GM23338 (cell line): ENCODE measurements around the gene COMMD4. TPM values are rescaled to one million over a fixed set of nuclear protein-coding genes. Genes with fewer than 3 reads are reported as not detected.

Source experiments
- ATAC-seq: fragments of 200-7000 bp; cut with Tn5 transposase; 3 replicates; pipeline ENCODE4 v1.9.1; 2020
- DNase-seq: peaks from one replicate; pipeline ENCODE4 v3.0.0-alpha.2; 2015; ENCODE audit warnings: low spot score
- H2AFZ ChIP-seq: fragments of 200-600 bp; sonication (generic); 2 replicates; pipeline ENCODE4 v1.8.0; 2016; ENCODE audit warnings: antibody characterized with exemption, mild to moderate bottlenecking, moderate library complexity
- H3F3A ChIP-seq: fragments of 200-600 bp; sonication (generic); replicated peaks from 2 replicates; pipeline ENCODE4 v1.8.0; 2017; ENCODE audit warnings: antibody characterized with exemption, mixed run types, low read depth
- H3K27ac ChIP-seq: fragments of 200-600 bp; sonication (generic); 2 replicates; pipeline ENCODE4 v1.6.1; 2016; ENCODE audit warnings: low read depth
- H3K27me3 ChIP-seq: fragments of 200-600 bp; sonication (generic); 2 replicates; pipeline ENCODE4 v1.8.0; 2016; ENCODE audit warnings: mild to moderate bottlenecking, mixed run types, moderate library complexity; ENCODE audit not compliant: insufficient read depth
- H3K36me3 ChIP-seq: fragments of 200-600 bp; sonication (generic); 2 replicates; pipeline ENCODE4 v1.8.0; 2016; ENCODE audit warnings: mild to moderate bottlenecking; ENCODE audit not compliant: insufficient read depth
- H3K4me1 ChIP-seq: fragments of 200-600 bp; sonication (generic); 2 replicates; pipeline ENCODE4 v1.8.0; 2016; ENCODE audit warnings: mild to moderate bottlenecking, moderate library complexity; ENCODE audit not compliant: insufficient read depth
- H3K4me2 ChIP-seq: fragments of 200-600 bp; sonication (generic); 2 replicates; pipeline ENCODE4 v1.7.1; 2017; ENCODE audit warnings: mixed run types
- H3K4me3 ChIP-seq: fragments of 200-600 bp; sonication (generic); 2 replicates; pipeline ENCODE4 v1.6.1; 2016; ENCODE audit warnings: mixed run types
- H3K79me2 ChIP-seq: fragments of 200-600 bp; sonication (generic); replicated peaks from 2 replicates; pipeline ENCODE4 v1.8.0; 2017; ENCODE audit warnings: mild to moderate bottlenecking; ENCODE audit not compliant: insufficient read depth
- H3K9me2 ChIP-seq: fragments of 200-600 bp; sonication (generic); 2 replicates; pipeline ENCODE4 v1.8.0; 2017; ENCODE audit not compliant: insufficient read depth
- H4K20me1 ChIP-seq: fragments of 200-600 bp; sonication (generic); replicated peaks from 2 replicates; pipeline ENCODE4 v1.8.0; 2017; ENCODE audit warnings: mild to moderate bottlenecking; ENCODE audit not compliant: insufficient read depth
- H3K27ac Mint-ChIP-seq: 2 replicates; pipeline ENCODE4 v1.8.0; 2020; ENCODE audit warnings: inconsistent platforms, mild to moderate bottlenecking, moderate library complexity, mixed read lengths
- H3K27me3 Mint-ChIP-seq: 3 replicates; pipeline ENCODE4 v1.8.0; 2022; ENCODE audit warnings: low read depth, mild to moderate bottlenecking, moderate library complexity, mixed read lengths, inconsistent platforms; ENCODE audit not compliant: insufficient read depth, poor library complexity
- H3K36me3 Mint-ChIP-seq: 3 replicates; pipeline ENCODE4 v1.8.0; 2021; ENCODE audit warnings: low read depth, mild to moderate bottlenecking, inconsistent platforms, moderate library complexity, mixed read lengths
- H3K4me1 Mint-ChIP-seq: 3 replicates; pipeline ENCODE4 v1.8.0; 2020; ENCODE audit warnings: mild to moderate bottlenecking, inconsistent platforms, mixed read lengths
- H3K4me3 Mint-ChIP-seq: 3 replicates; pipeline ENCODE4 v1.8.0; 2021; ENCODE audit warnings: moderate library complexity, mild to moderate bottlenecking, inconsistent platforms, mixed read lengths
- H3K9me3 Mint-ChIP-seq: 3 replicates; pipeline ENCODE4 v1.8.0; 2020; ENCODE audit warnings: moderate library complexity, mild to moderate bottlenecking, inconsistent platforms, mixed read lengths
- CREB1 ChIP-seq: fragments of 250-450 bp; sonication (Bioruptor Pico); IDR thresholded peaks from 2 replicates; pipeline ENCODE4 v1.5.0; 2020; ENCODE audit warnings: low read depth, mild to moderate bottlenecking, moderate library complexity
- ETS1 ChIP-seq: IDR thresholded peaks from 2 replicates; pipeline ENCODE4 v1.6.1; 2016; ENCODE audit warnings: antibody characterized with exemption
- EZH2 ChIP-seq: fragments of 200-600 bp; sonication (generic); IDR thresholded peaks from one replicate; pipeline ENCODE4 v1.8.0; 2017; ENCODE audit warnings: antibody characterized with exemption, mild to moderate bottlenecking, low read depth; ENCODE audit not compliant: unreplicated experiment
- EZH2phosphoT487 ChIP-seq: fragments of 200-600 bp; sonication (generic); IDR thresholded peaks from one replicate; pipeline ENCODE4 v1.8.1; 2018; ENCODE audit warnings: antibody characterized with exemption; ENCODE audit not compliant: unreplicated experiment
- JUNB ChIP-seq: IDR thresholded peaks from one replicate; pipeline ENCODE4 v1.6.1; 2016; ENCODE audit warnings: antibody characterized with exemption; ENCODE audit not compliant: unreplicated experiment
- NANOG ChIP-seq: IDR thresholded peaks from 2 replicates; pipeline ENCODE4 v1.6.1; 2016; ENCODE audit warnings: antibody characterized with exemption, borderline replicate concordance
- POLR2AphosphoS5 ChIP-seq: IDR thresholded peaks from 2 replicates; pipeline ENCODE4 v1.6.1; 2016; ENCODE audit warnings: antibody characterized with exemption, low read depth
- STAT1 ChIP-seq: IDR thresholded peaks from one replicate; pipeline ENCODE4 v1.6.1; 2016; ENCODE audit warnings: antibody characterized with exemption; ENCODE audit not compliant: unreplicated experiment
- ZNF114 ChIP-seq: fragments of 250-450 bp; sonication (Bioruptor Pico); IDR thresholded peaks from 2 replicates; pipeline ENCODE4 v1.5.0; 2020; ENCODE audit warnings: mild to moderate bottlenecking, moderate library complexity
- ZNF331 ChIP-seq: fragments of 250-450 bp; sonication (Bioruptor Pico); IDR thresholded peaks from 2 replicates; pipeline ENCODE4 v1.5.0; 2020; ENCODE audit warnings: low read depth, mild to moderate bottlenecking, moderate library complexity
- ZNF462 ChIP-seq: fragments of 250-450 bp; sonication (Bioruptor Pico); IDR thresholded peaks from 2 replicates; pipeline ENCODE4 v1.5.0; 2020; ENCODE audit warnings: mild to moderate bottlenecking, moderate library complexity
- polyA plus RNA-seq: library from polyadenylated mRNA; unstranded; fragments of >200 nt; fragmentation: Nextera tagmentation; extraction: Ambion mirVana; gene quantifications from 2 replicates; pipeline ENCODE4 v1.2.1, GENCODE V29; 2016
- total RNA-seq: library from RNA; depleted of rRNA; stranded (reverse); fragments of >200 nt; shearing (Covaris generic); gene quantifications from 2 replicates; pipeline ENCODE4 v1.2.3, GENCODE V29; 2014

Gene COMMD4
- total and polyA plus RNA-seq, 2 experiments from 2014 or later = 131 TPM

GRCh38 chr15:75356006-75356405 lies 20.1 kb downstream of the COMMD4 start:
- no peak overlapping the region for H2AFZ ChIP-seq
- no peaks in the 10 kb centered on the region for H3K9me3 Mint-ChIP-seq
- H3K27me3 Mint-ChIP-seq = peaks cover 13% of the 10 kb centered on the region
- DNase-seq (no peak), ATAC-seq (no peak)
- no peaks in the 10 kb centered on the region for H4K20me1 ChIP-seq
- no peaks in the 10 kb centered on the region for H3F3A ChIP-seq
- no peaks in the 10 kb centered on the region for H3K79me2 ChIP-seq
- no peaks in the 10 kb centered on the region for H3K36me3 ChIP-seq
- H3K27ac ChIP-seq = no peak overlapping the region
- no peaks in the 10 kb centered on the region for H3K4me1 Mint-ChIP-seq
- H3K36me3 Mint-ChIP-seq = peaks cover 11% of the 10 kb centered on the region; the same call in 2 of the 3 replicates
- H3K4me3 ChIP-seq = no peak overlapping the region
- H3K4me2 ChIP-seq = no peak overlapping the region
- 0 out of 2 replicates have a peak, but pooled peaks cover under 1% of the 10 kb centered on the region for H3K9me2 ChIP-seq
- H3K27ac Mint-ChIP-seq = no peak overlapping the region
- TF ChIP-seq STAT1 = no peak
- no peak for TF ChIP-seq NANOG
- TF ChIP-seq JUNB = no peak
- no peak for TF ChIP-seq POLR2AphosphoS5
- no peak for TF ChIP-seq ZNF331 (CRISPR knock-in tag)
- TF ChIP-seq CREB1 = no peak
- no peak for TF ChIP-seq ETS1
- no peak for TF ChIP-seq EZH2
- H3K4me1 ChIP-seq = no peaks in the 10 kb centered on the region
- H3K4me3 Mint-ChIP-seq = no peak overlapping the region
- H3K27me3 ChIP-seq = no peaks in the 10 kb centered on the region

- Histone ChIP-seq H4K20me1 (no peaks in the 10 kb centered on the region), H3K4me3 (no peak overlapping the region), H3K79me2 (no peaks in the 10 kb centered on the region), H3K4me1 (no peaks in the 10 kb centered on the region), H3K27ac (no peak overlapping the region), H3K9me2 (no peaks in the 10 kb centered on the region), H3K27me3 (no peaks in the 10 kb centered on the region), H3K4me2 (no peak overlapping the region), H3K36me3 (no peaks in the 10 kb centered on the region), H3F3A (no peaks in the 10 kb centered on the region), H2AFZ (no peak overlapping the region)
- ATAC-seq (no peak), DNase-seq (no peak)
- Mint-ChIP-seq H3K36me3 (peaks cover 11% of the 10 kb centered on the region; the same call in 2 of the 3 replicates), H3K27ac (no peak overlapping the region), H3K4me3 (no peak overlapping the region), H3K4me1 (no peaks in the 10 kb centered on the region), H3K27me3 (peaks cover 13% of the 10 kb centered on the region), H3K9me3 (no peaks in the 10 kb centered on the region)
- no peak for TF ChIP-seq JUNB
- no peak for TF ChIP-seq ZNF114 (CRISPR knock-in tag)
- TF ChIP-seq ZNF462 = no peak
- no peak for TF ChIP-seq EZH2phosphoT487
- TF ChIP-seq ETS1 = no peak
Measured at GRCh38 chr15:75356517-75356916, 20.7 kb downstream of the COMMD4 start.
